ENCODE data around the gene SLC35B4. TPM values are rescaled to one million over a fixed set of nuclear protein-coding genes. Genes with fewer than 3 reads are reported as not detected.

Gene SLC35B4, protein sequence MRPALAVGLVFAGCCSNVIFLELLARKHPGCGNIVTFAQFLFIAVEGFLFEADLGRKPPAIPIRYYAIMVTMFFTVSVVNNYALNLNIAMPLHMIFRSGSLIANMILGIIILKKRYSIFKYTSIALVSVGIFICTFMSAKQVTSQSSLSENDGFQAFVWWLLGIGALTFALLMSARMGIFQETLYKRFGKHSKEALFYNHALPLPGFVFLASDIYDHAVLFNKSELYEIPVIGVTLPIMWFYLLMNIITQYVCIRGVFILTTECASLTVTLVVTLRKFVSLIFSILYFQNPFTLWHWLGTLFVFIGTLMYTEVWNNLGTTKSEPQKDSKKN
- total RNA-seq = 3.5 and 12.7 TPM in 2 replicates

DNA sequence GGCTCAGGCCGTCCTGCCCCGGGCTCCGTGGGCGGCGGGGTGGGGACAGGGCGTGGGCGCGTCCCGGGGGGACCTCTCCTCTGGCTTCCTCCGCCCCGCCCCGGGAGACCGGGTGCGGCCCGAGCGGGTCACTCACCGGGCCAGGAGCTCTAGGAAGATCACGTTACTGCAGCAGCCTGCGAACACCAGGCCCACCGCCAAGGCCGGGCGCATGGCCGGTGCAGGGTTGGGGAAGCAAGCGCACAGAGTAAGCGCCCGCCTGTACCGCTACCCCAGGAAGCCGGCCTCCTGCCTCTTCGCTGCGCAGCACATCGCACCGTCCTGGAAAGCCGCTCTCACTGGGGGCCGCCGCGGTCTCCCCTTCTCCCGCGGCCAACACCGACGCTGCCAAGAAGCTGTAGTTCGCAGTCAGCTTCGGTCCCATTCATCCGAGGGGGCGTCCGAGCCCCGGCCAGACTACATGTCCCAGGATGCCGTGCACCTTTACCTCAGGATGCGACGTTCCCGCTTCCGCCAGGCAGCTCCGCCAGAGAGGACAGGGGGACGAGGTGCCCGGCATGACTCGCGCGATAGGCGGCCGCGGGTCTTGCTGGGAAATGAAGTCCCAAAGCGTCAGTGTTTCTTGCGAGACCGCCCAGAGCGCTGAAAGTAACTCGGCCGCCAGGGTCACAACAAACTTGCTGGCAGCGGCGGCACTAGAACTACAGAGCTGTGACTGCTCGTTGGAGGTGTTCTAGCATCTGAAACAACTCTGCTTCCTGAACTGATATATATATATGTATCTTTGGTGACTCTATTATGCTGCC is at the start of gene SLC35B4:
Gene SLC35B4, minus strand, starts transcription at position 392 of the 806 bp plus-strand sequence. Its CDS starts 179 bp downstream, at position 213.

Other genes starting within 250 kb of the SLC35B4 start
- gene LRGUK, start 189.6 kb downstream of the SLC35B4 start, total RNA-seq = under 0.01 and 0.33 TPM in 2 replicates
- 101 and 123 TPM in 2 replicates for gene AKR1B1, start 142.2 kb upstream of the SLC35B4 start, total RNA-seq
- not detected in 2 replicates for gene AKR1B10, start 210.6 kb upstream of the SLC35B4 start, total RNA-seq
- under 0.01 TPM in 1 of 2 replicates, not detected in the other for gene AKR1B15, start 232.2 kb upstream of the SLC35B4 start, total RNA-seq

Measured in placental epithelial cell (primary cell).